Epithelial cell of esophagus (primary cell): ENCODE data around the gene CHD5.

ENCODE experiments used
- DNase-seq: peaks from one replicate; pipeline ENCODE4 v3.0.0; 2010; ENCODE audit warnings: low read depth
- H3K4me3 ChIP-seq: 2 replicates; pipeline ENCODE4 v1.5.1; 2011; ENCODE audit warnings: mild to moderate bottlenecking, low read length, control low read depth
- CTCF ChIP-seq: IDR thresholded peaks from 2 replicates; pipeline ENCODE4 v1.5.1; 2011; ENCODE audit warnings: low read depth, mild to moderate bottlenecking, low read length, control low read depth, inconsistent platforms; ENCODE audit not compliant: insufficient read depth; ENCODE audit errors: missing control alignments

The CHD5 gene

GRCh38 chr1:6062670-6063069 is 117.5 kb downstream of the CHD5 start:
- TF ChIP-seq CTCF = no peak
- H3K4me3 ChIP-seq = no peak overlapping the region
- no peak for DNase-seq

GRCh38 chr1:6059866-6060265 is 120.3 kb downstream of the CHD5 start:
- no peak for TF ChIP-seq CTCF

GRCh38 chr1:6057170-6057845 is 122.8 kb downstream of the CHD5 start:
- TF ChIP-seq CTCF = no peak
- no peak overlapping the region for H3K4me3 ChIP-seq
- DNase-seq = no peak

More at GRCh38 chr1:6059866-6060265, 120.3 kb downstream of the CHD5 start:
- H3K4me3 ChIP-seq = no peak overlapping the region
- DNase-seq = peak; percentile 52

- no peak for TF ChIP-seq CTCF
- H3K4me3 ChIP-seq = no peak overlapping the region
- no peak for DNase-seq
Measured at GRCh38 chr1:6056572-6056948, 123.6 kb downstream of the CHD5 start.

GRCh38 chr1:6054596-6054995 is 125.5 kb downstream of the CHD5 start:
- no peak for TF ChIP-seq CTCF
- no peak overlapping the region for H3K4me3 ChIP-seq
- no peak for DNase-seq

- no peak overlapping the region for H3K4me3 ChIP-seq
- DNase-seq = no peak
- TF ChIP-seq CTCF = no peak
Measured at GRCh38 chr1:6053206-6053546, 126.9 kb downstream of the CHD5 start.

- peak; percentile 79 for DNase-seq
- TF ChIP-seq CTCF = peak; percentile 66
- no peak overlapping the region for H3K4me3 ChIP-seq
Measured at GRCh38 chr1:6052543-6053205, 127.4 kb downstream of the CHD5 start.
